ENCODE results near the gene ZNF581.

The ZNF581 gene

GRCh38 chr19:55694656-55695491 is 51.4 kb downstream of the ZNF581 start:
- TF ChIP-seq POLR2A (IDR thresholded peaks at IDR 0.05; ENCODE audit: low read depth, low read length) = no peak
- DNase-seq (ENCODE audit: insufficient read length, low spot score) (no peak), FAIRE-seq (no peak)
